HG03342 (cell line): ENCODE results near the gene RBM15B.
"Not testable (repeated sequence)": the region's sequence is repeated elsewhere in the genome, so short reads cannot be mapped to it uniquely, and the experiment has no call there.

Source experiments
- ATAC-seq: cut with Tn5 transposase; IDR thresholded peaks from one replicate; pipeline ENCODE4 v1.9.1; 2021; ENCODE audit warnings: mild to moderate bottlenecking, moderate library complexity; ENCODE audit not compliant: unreplicated experiment

The RBM15B gene

GRCh38 chr3:51375571-51375970, 15.5 kb upstream of the RBM15B start:
- no peak for ATAC-seq

- ATAC-seq, result no peak
These were observed 13.0 kb upstream of the RBM15B start for GRCh38 chr3:51378065-51378464.

GRCh38 chr3:51378726-51379125, 12.4 kb upstream of the RBM15B start:
- ATAC-seq, result no peak

- ATAC-seq, result no peak
These were observed 11.8 kb upstream of the RBM15B start for GRCh38 chr3:51379301-51379700.

GRCh38 chr3:51379746-51380455, 11.2 kb upstream of the RBM15B start:
- no peak for ATAC-seq

GRCh38 chr3:51380601-51381332, 10.3 kb upstream of the RBM15B start:
- no peak for ATAC-seq

- ATAC-seq, result no peak
These were observed 9.8 kb upstream of the RBM15B start for GRCh38 chr3:51381333-51381705.

GRCh38 chr3:51382076-51382745, 8.9 kb upstream of the RBM15B start:
- no peak for ATAC-seq

GRCh38 chr3:51382947-51383578, 8.0 kb upstream of the RBM15B start:
- ATAC-seq, result no peak

- ATAC-seq, result no peak
These were observed 6.9 kb upstream of the RBM15B start for GRCh38 chr3:51384055-51384725.

- ATAC-seq, result peak; percentile 96
These were observed 6.2 kb upstream of the RBM15B start, which contains the start of gene MANF for GRCh38 chr3:51384726-51385473. Gene MANF (plus strand): TSS chr3:51385291. CDS start chr3:51385343, 52 bp downstream.

GRCh38 chr3:51385621-51386091, 5.4 kb upstream of the RBM15B start:
- no peak for ATAC-seq

- ATAC-seq, result no peak
These were observed 4.8 kb upstream of the RBM15B start for GRCh38 chr3:51386159-51386851.

GRCh38 chr3:51386852-51387229, 4.2 kb upstream of the RBM15B start:
- ATAC-seq, result no peak

GRCh38 chr3:51387281-51387680, 3.8 kb upstream of the RBM15B start:
- not testable (repeated sequence) for ATAC-seq

- no peak for ATAC-seq
These were observed 2.6 kb upstream of the RBM15B start for GRCh38 chr3:51388286-51389029.

GRCh38 chr3:51389423-51390183, 1.5 kb upstream of the RBM15B start:
- ATAC-seq, result no peak
